ENCODE results near the gene PPP2R2C.

Gene PPP2R2C

GRCh38 chr4:6513678-6514077, 41.3 kb upstream of the PPP2R2C start:
- H3K27me3 ChIP-seq (ENCODE audit: insufficient read depth, low read length, poor library complexity, severe bottlenecking) = no peaks in the 10 kb centered on the region
- no peaks in the 10 kb centered on the region for H4K20me1 ChIP-seq (ENCODE audit: insufficient read depth, low read length, poor library complexity, severe bottlenecking)
- H3K79me2 ChIP-seq (ENCODE audit: insufficient read depth, low read length) = no peaks in the 10 kb centered on the region
- no peak overlapping the region for H3K9ac ChIP-seq (ENCODE audit: low read depth, low read length, poor library complexity, severe bottlenecking)
- H3K36me3 ChIP-seq (ENCODE audit: insufficient read depth, low read length) = no peaks in the 10 kb centered on the region
- H3K9me3 ChIP-seq (ENCODE audit: insufficient read depth, low read depth, low read length) = no peaks in the 10 kb centered on the region
- H3K4me3 ChIP-seq (ENCODE audit: low read length, poor library complexity, severe bottlenecking) = no peak overlapping the region
- H3F3A ChIP-seq (ENCODE audit: low read depth) = no peaks in the 10 kb centered on the region
- H2AFZ ChIP-seq (ENCODE audit: low read length) = no peak overlapping the region
- no peaks in the 10 kb centered on the region for H3K4me1 ChIP-seq (ENCODE audit: insufficient read depth, low read length, poor library complexity, severe bottlenecking)
- no peak for TF ChIP-seq CTCF (conservative IDR thresholded peaks at IDR 0.05; ENCODE audit: low read length)
- no peak for TF ChIP-seq EZH2phosphoT487 (IDR thresholded peaks at IDR 0.05; ENCODE audit: borderline replicate concordance)
- H3K4me2 ChIP-seq (ENCODE audit: low read depth, low read length, poor library complexity, severe bottlenecking) = no peak overlapping the region
- H3K9me2 ChIP-seq (replicated peaks; ENCODE audit: low read depth, low read length) = no peaks in the 10 kb centered on the region

- H3K4me2 ChIP-seq (ENCODE audit: low read depth, low read length, poor library complexity, severe bottlenecking) = no peak overlapping the region
These were observed 37.2 kb upstream of the PPP2R2C start for GRCh38 chr4:6509587-6509986.

GRCh38 chr4:6507345-6507744, 34.9 kb upstream of the PPP2R2C start:
- no peaks in the 10 kb centered on the region for H3K9me2 ChIP-seq (replicated peaks; ENCODE audit: low read depth, low read length)
- no peak overlapping the region for H3K4me3 ChIP-seq (ENCODE audit: low read length, poor library complexity, severe bottlenecking)

More at GRCh38 chr4:6509587-6509986, 37.2 kb upstream of the PPP2R2C start:
- peaks cover 11% of the 10 kb centered on the region; the same call in 1 of the 2 replicates for H3K9me3 ChIP-seq (ENCODE audit: insufficient read depth, low read depth, low read length)
- TF ChIP-seq CTCF (conservative IDR thresholded peaks at IDR 0.05; ENCODE audit: low read length) (no peak), EZH2phosphoT487 (IDR thresholded peaks at IDR 0.05; ENCODE audit: borderline replicate concordance) (no peak)
- H3K4me3 ChIP-seq (ENCODE audit: low read length, poor library complexity, severe bottlenecking) = no peak overlapping the region
- no peaks in the 10 kb centered on the region for H3K79me2 ChIP-seq (ENCODE audit: insufficient read depth, low read length)
- no peak overlapping the region for H3K9ac ChIP-seq (ENCODE audit: low read depth, low read length, poor library complexity, severe bottlenecking)
- no peaks in the 10 kb centered on the region for H3K4me1 ChIP-seq (ENCODE audit: insufficient read depth, low read length, poor library complexity, severe bottlenecking)
- no peaks in the 10 kb centered on the region for H3K27me3 ChIP-seq (ENCODE audit: insufficient read depth, low read length, poor library complexity, severe bottlenecking)
- H4K20me1 ChIP-seq (ENCODE audit: insufficient read depth, low read length, poor library complexity, severe bottlenecking) = no peaks in the 10 kb centered on the region
- H2AFZ ChIP-seq (ENCODE audit: low read length) = no peak overlapping the region
- H3F3A ChIP-seq (ENCODE audit: low read depth) = no peaks in the 10 kb centered on the region
- no peaks in the 10 kb centered on the region for H3K36me3 ChIP-seq (ENCODE audit: insufficient read depth, low read length)
- no peaks in the 10 kb centered on the region for H3K9me2 ChIP-seq (replicated peaks; ENCODE audit: low read depth, low read length)

More at GRCh38 chr4:6507345-6507744, 34.9 kb upstream of the PPP2R2C start:
- Histone ChIP-seq H3K9ac (ENCODE audit: low read depth, low read length, poor library complexity, severe bottlenecking) (no peak overlapping the region), H3K79me2 (ENCODE audit: insufficient read depth, low read length) (no peaks in the 10 kb centered on the region), H3K36me3 (ENCODE audit: insufficient read depth, low read length) (no peaks in the 10 kb centered on the region), H2AFZ (ENCODE audit: low read length) (no peak overlapping the region), H3K9me3 (ENCODE audit: insufficient read depth, low read depth, low read length) (peaks cover 15% of the 10 kb centered on the region; the same call in 1 of the 2 replicates), H3K4me1 (ENCODE audit: insufficient read depth, low read length, poor library complexity, severe bottlenecking) (no peaks in the 10 kb centered on the region), H3K4me2 (ENCODE audit: low read depth, low read length, poor library complexity, severe bottlenecking) (no peak overlapping the region), H3F3A (ENCODE audit: low read depth) (no peaks in the 10 kb centered on the region), H3K27me3 (ENCODE audit: insufficient read depth, low read length, poor library complexity, severe bottlenecking) (no peaks in the 10 kb centered on the region), H4K20me1 (ENCODE audit: insufficient read depth, low read length, poor library complexity, severe bottlenecking) (no peaks in the 10 kb centered on the region)
- TF ChIP-seq EZH2phosphoT487 (IDR thresholded peaks at IDR 0.05; ENCODE audit: borderline replicate concordance) (no peak), CTCF (conservative IDR thresholded peaks at IDR 0.05; ENCODE audit: low read length) (no peak)
